ENCODE measurements around the gene MFSD12.
"Not testable (repeated sequence)": the region's sequence is repeated elsewhere in the genome, so short reads cannot be mapped to it uniquely, and the experiment has no call there.

DNA sequence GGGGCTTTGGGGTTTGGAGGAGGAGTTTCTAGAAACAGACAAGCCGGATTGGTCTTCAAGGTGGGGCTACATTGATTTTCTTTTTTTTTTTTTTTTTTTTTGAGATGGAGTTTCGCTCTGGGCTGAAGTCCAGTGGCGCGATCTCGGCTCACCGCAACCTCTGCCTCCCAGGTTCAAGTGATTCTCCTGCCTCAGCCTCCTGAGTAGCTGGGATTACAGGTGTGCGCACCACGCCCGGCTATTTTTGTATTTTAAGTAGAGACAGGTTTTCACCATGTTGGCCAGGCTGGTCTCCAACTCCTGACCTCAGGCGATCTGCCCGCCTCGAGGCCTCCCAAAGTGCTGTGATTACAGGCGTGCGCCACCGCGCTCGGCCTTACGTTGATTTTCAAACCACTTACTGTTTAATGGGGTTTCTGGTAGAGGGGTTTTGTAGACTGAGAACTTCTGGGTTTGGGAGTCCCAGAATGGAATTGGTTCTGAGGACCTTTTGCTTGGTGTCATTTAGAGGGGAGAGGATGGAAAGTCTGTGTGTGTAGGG, 49.2 kb downstream of the MFSD12 start:
- TF ChIP-seq POLR2A, EP300, POLR2AphosphoS5 (IDR thresholded peaks at IDR 0.05): not testable (repeated sequence)
- TF ChIP-seq, protein P1, sequence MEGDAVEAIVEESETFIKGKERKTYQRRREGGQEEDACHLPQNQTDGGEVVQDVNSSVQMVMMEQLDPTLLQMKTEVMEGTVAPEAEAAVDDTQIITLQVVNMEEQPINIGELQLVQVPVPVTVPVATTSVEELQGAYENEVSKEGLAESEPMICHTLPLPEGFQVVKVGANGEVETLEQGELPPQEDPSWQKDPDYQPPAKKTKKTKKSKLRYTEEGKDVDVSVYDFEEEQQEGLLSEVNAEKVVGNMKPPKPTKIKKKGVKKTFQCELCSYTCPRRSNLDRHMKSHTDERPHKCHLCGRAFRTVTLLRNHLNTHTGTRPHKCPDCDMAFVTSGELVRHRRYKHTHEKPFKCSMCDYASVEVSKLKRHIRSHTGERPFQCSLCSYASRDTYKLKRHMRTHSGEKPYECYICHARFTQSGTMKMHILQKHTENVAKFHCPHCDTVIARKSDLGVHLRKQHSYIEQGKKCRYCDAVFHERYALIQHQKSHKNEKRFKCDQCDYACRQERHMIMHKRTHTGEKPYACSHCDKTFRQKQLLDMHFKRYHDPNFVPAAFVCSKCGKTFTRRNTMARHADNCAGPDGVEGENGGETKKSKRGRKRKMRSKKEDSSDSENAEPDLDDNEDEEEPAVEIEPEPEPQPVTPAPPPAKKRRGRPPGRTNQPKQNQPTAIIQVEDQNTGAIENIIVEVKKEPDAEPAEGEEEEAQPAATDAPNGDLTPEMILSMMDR (IDR thresholded peaks at IDR 0.05), result not testable (repeated sequence)
